ENCODE measurements around the gene CLBA1.

Gene CLBA1

GRCh38 chr14:104986487-104987164 lies 1.0 kb downstream of the CLBA1 start:
- TF ChIP-seq EZH2phosphoT487 (IDR thresholded peaks at IDR 0.05; ENCODE audit: low read length) (no peak), CTCF (IDR thresholded peaks at IDR 0.05; ENCODE audit: low read length) (no peak), EZH2 (optimal IDR thresholded peaks at IDR 0.05; ENCODE audit: low read depth, low read length) (no peak)
- DNase-seq = no peak
- H3K9me3 ChIP-seq (replicated peaks; ENCODE audit: insufficient read depth, low read length) = no peaks in the 10 kb centered on the region
- H4K20me1 ChIP-seq (ENCODE audit: insufficient read depth, low read length) = no peaks in the 10 kb centered on the region
- peaks cover 24% of the 10 kb centered on the region for H3K27me3 ChIP-seq (replicated peaks; ENCODE audit: insufficient read depth, low read length)
- H2AFZ ChIP-seq (ENCODE audit: low read length) = no peak overlapping the region
- H3K79me2 ChIP-seq (ENCODE audit: low read length) = no peaks in the 10 kb centered on the region
- no peaks in the 10 kb centered on the region for H3F3A ChIP-seq (ENCODE audit: insufficient read depth, low read length)
- H3K36me3 ChIP-seq (replicated peaks; ENCODE audit: insufficient read depth, low read length) = no peaks in the 10 kb centered on the region
- no peak overlapping the region; the same call in 1 of the 2 replicates for H3K4me3 ChIP-seq (ENCODE audit: low read length)
- no peaks in the 10 kb centered on the region for H3K4me1 ChIP-seq (ENCODE audit: low read length)
- H3K4me2 ChIP-seq (ENCODE audit: low read depth, low read length) = peak overlapping the region; percentile 66; the same call in 1 of the 2 replicates
- no peak overlapping the region for H3K27ac ChIP-seq (ENCODE audit: low read length)
- no peaks in the 10 kb centered on the region for H3K9me2 ChIP-seq (replicated peaks; ENCODE audit: insufficient read depth, low read length)
- no peak overlapping the region for H3K9ac ChIP-seq (ENCODE audit: low read length)

GRCh38 chr14:104989236-104989950 lies 3.8 kb downstream of the CLBA1 start:
- H4K20me1 ChIP-seq (ENCODE audit: insufficient read depth, low read length) = no peaks in the 10 kb centered on the region
- H3F3A ChIP-seq (ENCODE audit: insufficient read depth, low read length) = no peaks in the 10 kb centered on the region
- no peak for DNase-seq
- H3K9ac ChIP-seq (ENCODE audit: low read length) = no peak overlapping the region
- H3K4me1 ChIP-seq (ENCODE audit: low read length) = no peaks in the 10 kb centered on the region
- no peaks in the 10 kb centered on the region for H3K9me3 ChIP-seq (replicated peaks; ENCODE audit: insufficient read depth, low read length)
- H3K4me3 ChIP-seq (ENCODE audit: low read length) = no peak overlapping the region
- H3K4me2 ChIP-seq (ENCODE audit: low read depth, low read length) = no peak overlapping the region
- H3K36me3 ChIP-seq (replicated peaks; ENCODE audit: insufficient read depth, low read length) = no peaks in the 10 kb centered on the region
- no peaks in the 10 kb centered on the region for H3K79me2 ChIP-seq (ENCODE audit: low read length)
- TF ChIP-seq EZH2 (optimal IDR thresholded peaks at IDR 0.05; ENCODE audit: low read depth, low read length) = no peak
- no peak for TF ChIP-seq CTCF (IDR thresholded peaks at IDR 0.05; ENCODE audit: low read length)
- no peak for TF ChIP-seq EZH2phosphoT487 (IDR thresholded peaks at IDR 0.05; ENCODE audit: low read length)
- H3K27me3 ChIP-seq (replicated peaks; ENCODE audit: insufficient read depth, low read length) = peaks cover 21% of the 10 kb centered on the region
- no peak overlapping the region for H2AFZ ChIP-seq (ENCODE audit: low read length)
- no peak overlapping the region for H3K27ac ChIP-seq (ENCODE audit: low read length)
- no peaks in the 10 kb centered on the region for H3K9me2 ChIP-seq (replicated peaks; ENCODE audit: insufficient read depth, low read length)

GRCh38 chr14:104989951-104990303 lies 4.3 kb downstream of the CLBA1 start:
- Histone ChIP-seq H3K27me3 (replicated peaks; ENCODE audit: insufficient read depth, low read length) (peaks cover 21% of the 10 kb centered on the region), H3K79me2 (ENCODE audit: low read length) (no peaks in the 10 kb centered on the region), H3K4me1 (ENCODE audit: low read length) (no peaks in the 10 kb centered on the region), H3F3A (ENCODE audit: insufficient read depth, low read length) (no peaks in the 10 kb centered on the region), H3K27ac (ENCODE audit: low read length) (no peak overlapping the region), H3K9me3 (replicated peaks; ENCODE audit: insufficient read depth, low read length) (no peaks in the 10 kb centered on the region), H3K4me2 (ENCODE audit: low read depth, low read length) (no peak overlapping the region), H3K9ac (ENCODE audit: low read length) (no peak overlapping the region), H4K20me1 (ENCODE audit: insufficient read depth, low read length) (no peaks in the 10 kb centered on the region), H3K36me3 (replicated peaks; ENCODE audit: insufficient read depth, low read length) (no peaks in the 10 kb centered on the region), H2AFZ (ENCODE audit: low read length) (no peak overlapping the region), H3K9me2 (replicated peaks; ENCODE audit: insufficient read depth, low read length) (no peaks in the 10 kb centered on the region), H3K4me3 (ENCODE audit: low read length) (no peak overlapping the region)
- DNase-seq = no peak
- TF ChIP-seq EZH2phosphoT487 (IDR thresholded peaks at IDR 0.05; ENCODE audit: low read length) (no peak), CTCF (IDR thresholded peaks at IDR 0.05; ENCODE audit: low read length) (no peak), EZH2 (optimal IDR thresholded peaks at IDR 0.05; ENCODE audit: low read depth, low read length) (no peak)

All from MM.1S (cell line).